ENCODE measurements around the gene PNKD. TPM values are rescaled to one million over a fixed set of nuclear protein-coding genes. Genes with fewer than 3 reads are reported as not detected.

PNKD gene
- total RNA-seq, 2 experiments from 2014 or later, result 20.4 to 21.4 TPM

GRCh38 chr2:218317835-218318234, 47.5 kb downstream of the PNKD start:
- H3K27ac Mint-ChIP-seq, result peak overlapping the region; percentile 15
- H3K9me3 Mint-ChIP-seq, result no peaks in the 10 kb centered on the region
- CTCF ChIA-PET, result interaction anchor here (0.6 to 2.4 kb wide), 3 partner anchors 16 to 309 kb away, joined by 3 to 8 read pairs (median 5); no protein-coding TSS in a partner anchor
- H3K4me1 Mint-ChIP-seq (ENCODE audit: low read depth), result peaks cover 50% of the 10 kb centered on the region
- peaks cover 1% of the 10 kb centered on the region for H3K36me3 Mint-ChIP-seq (ENCODE audit: low read depth)
- intact Hi-C loops (cut with micrococcal nuclease), result loop anchor here (5.0 kb wide), 2 partner anchors 49 to 79 kb away; partner anchors contain the start of gene CTDSP1
- no peaks in the 10 kb centered on the region for H3K27me3 Mint-ChIP-seq (ENCODE audit: low read depth)
- peak; percentile 32 for DNase-seq
- no peak overlapping the region for H3K4me3 Mint-ChIP-seq

DNA sequence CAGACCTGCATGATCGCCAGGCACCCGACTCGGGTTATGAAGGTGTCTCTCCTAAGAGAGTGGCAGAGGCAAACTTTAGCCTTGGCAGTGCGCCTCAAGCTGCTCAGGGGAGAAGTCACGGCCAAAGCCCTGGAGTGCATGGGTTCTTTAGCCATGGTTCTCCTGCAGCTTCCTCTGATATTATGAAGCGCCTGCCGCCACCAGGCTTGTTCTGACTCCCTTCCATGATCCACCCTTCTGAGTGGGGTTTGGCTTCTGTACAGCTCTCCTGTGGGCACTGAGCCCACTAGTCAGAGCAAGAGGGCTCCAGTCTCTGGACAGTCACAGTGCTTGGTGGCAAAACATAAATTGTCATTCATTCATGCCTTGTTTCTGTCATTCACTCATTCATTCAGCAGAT, 47.9 kb downstream of the PNKD start:
- no peak overlapping the region for H3K27ac Mint-ChIP-seq
- intact Hi-C loops (cut with micrococcal nuclease), result loop anchor here (5.0 kb wide), 2 partner anchors 49 to 79 kb away; partner anchors contain the start of gene CTDSP1
- CTCF ChIA-PET, result interaction anchor here (0.5 to 2.4 kb wide), 2 partner anchors 39 to 238 kb away, joined by 3 to 8 read pairs; no protein-coding TSS in a partner anchor
- H3K4me3 Mint-ChIP-seq, result no peak overlapping the region
- no peak for DNase-seq
- H3K9me3 Mint-ChIP-seq, result no peaks in the 10 kb centered on the region
- H3K4me1 Mint-ChIP-seq (ENCODE audit: low read depth), result peaks cover 50% of the 10 kb centered on the region
- H3K27me3 Mint-ChIP-seq (ENCODE audit: low read depth), result no peaks in the 10 kb centered on the region
- H3K36me3 Mint-ChIP-seq (ENCODE audit: low read depth), result peaks cover 1% of the 10 kb centered on the region

DNA sequence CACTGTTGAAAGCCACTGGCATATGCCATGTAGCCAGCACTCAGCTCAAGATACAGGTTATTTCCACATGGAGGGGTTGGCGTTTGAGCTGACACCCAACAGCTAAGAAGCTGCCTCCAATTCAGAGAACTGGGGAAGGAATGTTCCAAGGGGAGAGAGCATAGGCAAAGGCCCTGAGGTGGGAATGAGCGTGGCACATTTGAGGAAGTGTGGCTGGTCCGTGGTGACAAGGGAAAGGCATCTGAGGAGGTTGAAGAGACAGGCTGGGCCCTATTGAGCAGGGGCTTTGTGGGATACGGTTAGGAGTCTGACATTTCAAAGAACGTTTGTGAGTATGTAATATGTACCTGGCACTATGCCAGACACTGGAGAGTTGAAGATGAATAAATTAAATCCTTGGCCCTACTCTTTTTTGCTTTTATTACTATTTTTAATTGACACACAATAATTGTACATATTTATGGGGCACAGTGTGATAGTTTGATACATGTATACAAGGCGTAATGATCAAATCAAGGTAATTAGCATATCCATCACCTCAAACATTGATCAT, 49.6 kb downstream of the PNKD start:
- no peak for DNase-seq
- intact Hi-C loops (cut with micrococcal nuclease), result loop anchor here (5.0 kb wide), 2 partner anchors 47 to 77 kb away; partner anchors contain the start of gene CTDSP1
- no peak overlapping the region for H3K27ac Mint-ChIP-seq
- peaks cover 4% of the 10 kb centered on the region for H3K27me3 Mint-ChIP-seq (ENCODE audit: low read depth)
- no peaks in the 10 kb centered on the region for H3K9me3 Mint-ChIP-seq
- H3K36me3 Mint-ChIP-seq (ENCODE audit: low read depth), result peaks cover 1% of the 10 kb centered on the region
- peaks cover 58% of the 10 kb centered on the region for H3K4me1 Mint-ChIP-seq (ENCODE audit: low read depth)
- CTCF ChIA-PET, result interaction anchor here (0.6 to 1.1 kb wide), 4 partner anchors 29 to 275 kb away, joined by 3 to 4 read pairs (median 4); no protein-coding TSS in a partner anchor
- no peak overlapping the region for H3K4me3 Mint-ChIP-seq

GRCh38 chr2:218320704-218321336, 50.5 kb downstream of the PNKD start:
- Mint-ChIP-seq H3K9me3 (no peaks in the 10 kb centered on the region), H3K4me1 (ENCODE audit: low read depth) (peaks cover 55% of the 10 kb centered on the region), H3K4me3 (no peak overlapping the region), H3K27ac (no peak overlapping the region), H3K27me3 (ENCODE audit: low read depth) (peaks cover 4% of the 10 kb centered on the region), H3K36me3 (ENCODE audit: low read depth) (peaks cover 1% of the 10 kb centered on the region)
- DNase-seq, result no peak
- intact Hi-C loops (cut with micrococcal nuclease), result no loop called here
- CTCF ChIA-PET, result interaction anchor here (0.6 to 1.1 kb wide), 3 partner anchors 30 to 64 kb away, joined by 3 to 4 read pairs (median 4); no protein-coding TSS in a partner anchor

DNA sequence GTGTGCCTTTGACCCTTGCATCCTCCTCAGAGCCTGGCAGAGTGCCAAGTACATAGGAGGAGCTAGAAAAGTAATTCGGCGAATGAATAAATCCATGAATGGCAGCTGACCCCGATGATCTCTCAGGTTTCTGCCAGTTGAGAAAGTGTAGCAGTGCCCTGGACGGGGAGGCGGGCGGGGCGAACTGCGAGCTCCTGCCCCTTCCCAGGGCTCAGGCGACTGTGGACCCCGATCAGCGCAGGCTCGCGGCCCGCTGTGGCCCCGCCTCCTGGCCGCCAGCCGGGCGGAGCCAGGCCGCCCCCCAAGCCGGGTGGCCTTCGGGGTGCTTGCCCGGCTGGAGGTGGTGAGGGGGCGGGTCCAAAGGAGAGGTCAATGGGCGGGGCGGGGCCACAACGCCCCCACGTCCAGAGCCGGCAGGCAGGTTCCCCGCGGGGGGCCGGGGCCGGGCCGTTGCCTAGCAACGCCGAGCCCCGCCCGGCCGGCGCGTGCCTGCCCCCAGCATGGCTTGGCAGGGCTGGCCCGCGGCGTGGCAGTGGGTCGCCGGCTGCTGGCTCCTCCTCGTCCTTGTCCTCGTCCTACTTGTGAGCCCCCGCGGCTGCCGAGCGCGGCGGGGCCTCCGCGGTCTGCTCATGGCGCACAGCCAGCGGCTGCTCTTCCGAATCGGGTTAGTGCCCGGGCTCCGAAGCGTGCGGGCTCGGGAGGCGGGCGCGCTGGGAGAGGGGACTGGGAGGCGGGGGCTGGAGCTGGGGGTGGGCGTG, 52.6 kb downstream of the PNKD start:
- H3K4me3 Mint-ChIP-seq, result peak overlapping the region; percentile 78
- H3K27me3 Mint-ChIP-seq (ENCODE audit: low read depth), result peaks cover 4% of the 10 kb centered on the region
- CTCF ChIA-PET, result interaction anchor here (1.1 to 1.7 kb wide), 5 partner anchors 15 to 34 kb away, joined by 3 to 5 read pairs (median 3); partner anchors contain the start of genes CATIP and TMBIM1
- peaks cover 1% of the 10 kb centered on the region for H3K36me3 Mint-ChIP-seq (ENCODE audit: low read depth)
- intact Hi-C loops (cut with micrococcal nuclease), result no loop called here
- no peaks in the 10 kb centered on the region for H3K9me3 Mint-ChIP-seq
- DNase-seq, result peak; percentile 42
- H3K27ac Mint-ChIP-seq, result no peak overlapping the region
- H3K4me1 Mint-ChIP-seq (ENCODE audit: low read depth), result peaks cover 45% of the 10 kb centered on the region

DNA sequence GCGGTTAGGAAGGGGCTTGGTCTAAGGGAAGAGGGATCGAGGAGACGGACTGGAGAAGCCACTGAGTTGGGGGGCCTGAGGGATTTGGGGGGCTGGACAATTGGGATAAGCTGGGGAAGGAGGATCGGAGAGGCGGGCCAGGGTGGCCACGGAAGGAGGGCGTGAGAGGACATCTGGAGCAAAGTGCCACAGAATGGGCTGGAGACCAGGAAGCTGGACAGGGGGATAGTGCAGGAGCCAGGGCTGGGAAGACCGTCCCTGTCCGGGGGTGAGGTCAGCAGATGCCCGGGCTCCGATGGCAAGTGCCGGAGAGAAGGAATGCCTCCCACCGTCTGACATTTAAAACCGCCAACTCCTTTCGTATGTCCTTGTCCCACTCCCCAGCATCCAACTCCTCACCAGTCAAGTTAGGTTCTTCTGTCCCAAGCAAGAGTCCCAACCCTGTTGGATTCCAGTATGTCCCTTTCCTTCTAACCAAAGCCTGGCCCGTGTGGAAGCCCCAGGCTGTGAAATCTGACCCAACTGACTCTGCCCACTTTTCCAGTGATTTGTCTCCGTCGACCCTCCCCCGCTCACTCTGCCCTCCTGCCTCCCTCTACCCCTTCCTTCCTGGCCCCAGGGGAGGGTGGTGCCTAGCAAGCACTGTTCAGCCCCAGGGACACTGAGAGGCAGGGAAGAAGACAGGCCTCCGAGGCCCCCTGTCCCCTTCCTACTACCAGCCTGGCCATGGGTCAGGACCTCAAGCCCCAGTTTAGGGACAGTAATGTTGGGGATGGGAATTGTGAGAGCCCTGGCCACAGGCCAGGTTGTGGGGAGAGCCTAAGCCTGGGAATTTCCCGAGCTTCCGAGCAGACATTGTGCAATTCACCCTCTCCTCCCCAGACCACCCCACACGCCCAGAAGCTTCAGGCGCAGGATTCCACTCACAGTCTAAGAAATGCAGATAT, 53.5 kb downstream of the PNKD start:
- intact Hi-C loops (cut with micrococcal nuclease), result no loop called here
- H3K4me1 Mint-ChIP-seq (ENCODE audit: low read depth), result peaks cover 39% of the 10 kb centered on the region
- no peak for DNase-seq
- H3K4me3 Mint-ChIP-seq, result peak overlapping the region; percentile 78
- CTCF ChIA-PET, result interaction anchor here (1.2 to 1.7 kb wide), 2 partner anchors 22 to 32 kb away, joined by 3 to 5 read pairs; no protein-coding TSS in a partner anchor
- H3K36me3 Mint-ChIP-seq (ENCODE audit: low read depth), result no peaks in the 10 kb centered on the region
- H3K27me3 Mint-ChIP-seq (ENCODE audit: low read depth), result peaks cover 4% of the 10 kb centered on the region
- no peaks in the 10 kb centered on the region for H3K9me3 Mint-ChIP-seq
- no peak overlapping the region for H3K27ac Mint-ChIP-seq

DNA sequence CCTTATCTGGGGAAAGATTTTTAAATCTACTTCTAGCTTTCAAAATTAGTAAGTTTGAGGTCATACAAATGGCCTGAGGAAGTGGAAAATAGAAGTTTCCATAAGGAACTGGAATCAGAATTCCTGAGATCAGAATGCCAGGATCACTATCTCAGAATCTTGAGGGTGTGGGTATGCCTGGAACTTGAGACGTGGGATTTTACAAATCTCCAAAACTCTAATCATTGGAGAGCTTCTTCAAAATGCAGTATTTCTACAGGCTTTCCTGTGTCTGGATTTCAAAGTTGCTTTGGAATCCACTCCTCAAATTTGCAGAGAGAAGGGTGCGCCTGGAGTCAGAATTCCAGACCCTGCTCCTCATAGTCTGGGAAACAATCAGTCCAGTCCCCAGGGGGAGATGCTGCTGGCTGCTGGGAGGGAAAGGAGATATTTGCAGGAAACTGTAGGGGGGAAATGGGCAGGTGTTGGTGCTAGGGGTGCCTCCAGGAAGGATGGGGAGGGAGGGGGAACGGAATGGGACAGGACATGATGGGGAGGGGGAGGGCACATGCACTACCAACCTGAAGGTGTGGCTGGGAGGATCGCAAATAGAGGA, 55.3 kb downstream of the PNKD start:
- H3K27ac Mint-ChIP-seq, result no peak overlapping the region
- DNase-seq, result no peak
- H3K27me3 Mint-ChIP-seq (ENCODE audit: low read depth), result peaks cover 4% of the 10 kb centered on the region
- intact Hi-C loops (cut with micrococcal nuclease), result no loop called here
- no peaks in the 10 kb centered on the region for H3K36me3 Mint-ChIP-seq (ENCODE audit: low read depth)
- H3K4me1 Mint-ChIP-seq (ENCODE audit: low read depth), result peaks cover 38% of the 10 kb centered on the region
- H3K9me3 Mint-ChIP-seq, result no peaks in the 10 kb centered on the region
- CTCF ChIA-PET, result interaction anchor here (0.8 to 1.4 kb wide), 4 partner anchors 17 to 31 kb away, joined by 3 to 4 read pairs (median 3); partner anchors contain the start of gene CATIP
- no peak overlapping the region for H3K4me3 Mint-ChIP-seq

GRCh38 chr2:218326315-218326714, 56.0 kb downstream of the PNKD start:
- CTCF ChIA-PET, result interaction anchor here (1.0 to 1.4 kb wide), 2 partner anchors 18 to 25 kb away, joined by 3 to 4 read pairs; no protein-coding TSS in a partner anchor
- Mint-ChIP-seq H3K9me3 (no peaks in the 10 kb centered on the region), H3K4me1 (ENCODE audit: low read depth) (peaks cover 32% of the 10 kb centered on the region), H3K4me3 (no peak overlapping the region), H3K36me3 (ENCODE audit: low read depth) (no peaks in the 10 kb centered on the region), H3K27ac (no peak overlapping the region), H3K27me3 (ENCODE audit: low read depth) (peaks cover 4% of the 10 kb centered on the region)
- intact Hi-C loops (cut with micrococcal nuclease), result no loop called here
- no peak for DNase-seq

- no peaks in the 10 kb centered on the region for H3K9me3 Mint-ChIP-seq
- no peak overlapping the region for H3K4me3 Mint-ChIP-seq
- no peaks in the 10 kb centered on the region for H3K36me3 Mint-ChIP-seq (ENCODE audit: low read depth)
- H3K27ac Mint-ChIP-seq, result no peak overlapping the region
- H3K27me3 Mint-ChIP-seq (ENCODE audit: low read depth), result peaks cover 4% of the 10 kb centered on the region
- no peak for DNase-seq
- intact Hi-C loops (cut with micrococcal nuclease), result no loop called here
- peaks cover 25% of the 10 kb centered on the region for H3K4me1 Mint-ChIP-seq (ENCODE audit: low read depth)
- CTCF ChIA-PET, result no interaction called here
These were observed 57.3 kb downstream of the PNKD start for GRCh38 chr2:218327451-218328210.

DNA sequence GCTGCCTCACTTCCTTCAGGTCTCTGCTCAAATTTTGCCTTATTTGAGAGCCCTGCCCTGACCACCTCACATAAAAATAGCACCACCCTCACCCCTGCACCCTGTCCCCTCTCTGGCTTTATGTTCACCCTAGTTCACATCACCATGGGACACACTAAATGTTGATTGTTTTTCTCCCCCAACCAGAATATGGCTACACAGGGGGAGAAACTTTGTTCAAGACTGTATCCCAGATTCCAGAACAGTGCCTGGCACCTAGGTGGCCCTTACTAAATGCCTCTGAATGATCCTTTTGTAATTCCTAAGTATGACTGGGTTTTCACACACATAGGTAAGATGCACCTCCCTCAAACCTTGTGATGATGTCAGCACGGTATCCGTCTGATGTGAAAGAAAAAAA, 58.0 kb downstream of the PNKD start:
- H3K9me3 Mint-ChIP-seq, result no peaks in the 10 kb centered on the region
- H3K27me3 Mint-ChIP-seq (ENCODE audit: low read depth), result peaks cover 4% of the 10 kb centered on the region
- CTCF ChIA-PET, result no interaction called here
- H3K4me1 Mint-ChIP-seq (ENCODE audit: low read depth), result peaks cover 29% of the 10 kb centered on the region
- no peak overlapping the region for H3K27ac Mint-ChIP-seq
- H3K4me3 Mint-ChIP-seq, result no peak overlapping the region
- intact Hi-C loops (cut with micrococcal nuclease), result no loop called here
- no peak for DNase-seq
- no peaks in the 10 kb centered on the region for H3K36me3 Mint-ChIP-seq (ENCODE audit: low read depth)
